Measurements from ENCODE around the gene TLL2.

Gene TLL2

GRCh38 chr10:96400465-96400864, 113.3 kb downstream of the TLL2 start:
- TF ChIP-seq REST (IDR thresholded peaks at IDR 0.05; ENCODE audit: insufficient read depth in 1 of 2, low read depth in 2 of 2, low read length in 2 of 2) (no peak), POLR2AphosphoS5 (IDR thresholded peaks at IDR 0.05; ENCODE audit: low read depth, low read length) (no peak), FOXP2 (optimal IDR thresholded peaks at IDR 0.05; ENCODE audit: borderline replicate concordance, extremely low read depth, extremely low read length, insufficient read depth) (no peak), SIN3A (IDR thresholded peaks at IDR 0.05; ENCODE audit: borderline replicate concordance, insufficient read depth, low read length) (no peak), TAF1 (IDR thresholded peaks at IDR 0.05; ENCODE audit: borderline replicate concordance, insufficient read depth, low read length) (no peak)

- TF ChIP-seq SIN3A (IDR thresholded peaks at IDR 0.05; ENCODE audit: borderline replicate concordance, insufficient read depth, low read length) (no peak), FOXP2 (optimal IDR thresholded peaks at IDR 0.05; ENCODE audit: borderline replicate concordance, extremely low read depth, extremely low read length, insufficient read depth) (no peak), TAF1 (IDR thresholded peaks at IDR 0.05; ENCODE audit: borderline replicate concordance, insufficient read depth, low read length) (no peak), REST (IDR thresholded peaks at IDR 0.05; ENCODE audit: insufficient read depth in 1 of 2, low read depth in 2 of 2, low read length in 2 of 2) (no peak), POLR2AphosphoS5 (IDR thresholded peaks at IDR 0.05; ENCODE audit: low read depth, low read length) (no peak)
These were observed 115.8 kb downstream of the TLL2 start for GRCh38 chr10:96397902-96398301.

DNA sequence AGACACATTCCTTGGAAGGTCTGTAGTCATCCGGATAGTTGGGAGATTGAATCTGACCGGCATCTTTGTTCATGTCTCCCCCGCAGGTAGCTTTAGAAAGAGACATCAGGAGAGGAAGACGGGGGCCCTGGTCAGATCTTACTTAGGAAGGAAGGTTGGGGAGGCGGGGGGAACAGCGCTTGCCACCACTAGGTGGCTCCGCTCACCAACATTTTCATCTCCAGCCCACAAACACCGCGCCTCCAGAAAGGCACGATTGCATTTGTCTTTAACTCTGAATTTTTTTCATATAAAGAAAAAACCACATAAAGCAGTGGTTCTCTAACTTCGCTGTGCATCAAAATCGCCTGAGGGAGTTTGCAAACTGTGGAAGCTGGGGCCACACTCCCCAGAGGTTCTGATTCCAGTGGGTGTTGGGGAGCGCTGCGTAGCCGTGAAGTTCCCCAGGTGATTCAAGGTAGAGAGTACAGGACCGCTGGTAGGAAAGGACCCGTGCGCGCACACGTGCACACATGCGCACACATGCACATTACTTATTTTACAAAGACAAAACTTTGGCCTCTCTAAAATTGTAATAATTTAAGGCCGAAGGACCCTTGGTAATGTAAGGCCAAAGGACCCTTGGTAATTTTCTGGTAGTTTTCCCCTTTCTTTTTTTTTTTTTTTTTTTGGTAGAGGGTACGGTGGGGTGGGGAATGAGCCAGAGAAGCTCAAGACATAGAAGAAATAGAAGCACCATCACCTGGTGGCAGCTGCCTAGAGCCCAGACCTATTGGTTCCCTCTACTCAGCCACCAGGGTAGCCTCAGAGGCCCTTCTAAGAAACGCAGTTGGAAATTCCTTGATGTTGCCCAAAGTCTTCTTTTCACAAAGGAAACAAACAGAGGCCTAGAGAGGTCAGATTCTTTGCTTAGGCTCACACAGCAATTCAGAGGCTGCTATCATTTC, 117.5 kb downstream of the TLL2 start:
- TF ChIP-seq TAF1 (IDR thresholded peaks at IDR 0.05; ENCODE audit: borderline replicate concordance, insufficient read depth, low read length) (no peak), SIN3A (IDR thresholded peaks at IDR 0.05; ENCODE audit: borderline replicate concordance, insufficient read depth, low read length) (no peak), REST (IDR thresholded peaks at IDR 0.05; ENCODE audit: insufficient read depth in 1 of 2, low read depth in 2 of 2, low read length in 2 of 2) (no peak), POLR2AphosphoS5 (IDR thresholded peaks at IDR 0.05; ENCODE audit: low read depth, low read length) (no peak), FOXP2 (optimal IDR thresholded peaks at IDR 0.05; ENCODE audit: borderline replicate concordance, extremely low read depth, extremely low read length, insufficient read depth) (no peak)

DNA sequence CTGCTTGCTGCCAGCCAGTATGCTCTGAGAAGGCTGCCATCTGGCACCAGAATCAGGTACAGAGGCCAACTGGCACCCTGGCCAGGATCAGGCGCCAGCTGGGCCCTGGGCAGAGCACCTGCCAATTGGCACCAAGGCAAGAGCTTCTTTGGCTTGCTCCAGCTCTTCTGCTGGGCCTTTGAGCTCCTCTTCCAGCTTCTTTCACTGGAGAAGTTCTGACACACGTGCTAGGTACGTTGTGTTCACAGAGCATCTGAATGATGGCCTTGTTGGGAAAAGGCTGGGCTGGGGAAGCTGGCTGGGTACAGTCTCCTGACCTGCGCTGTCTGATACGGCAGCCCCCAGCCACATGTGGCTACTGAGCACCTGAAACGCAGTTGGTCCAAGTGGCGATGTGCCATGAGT, 123.3 kb downstream of the TLL2 start:
- TF ChIP-seq TAF1 (IDR thresholded peaks at IDR 0.05; ENCODE audit: borderline replicate concordance, insufficient read depth, low read length) = no peak
- TF ChIP-seq POLR2AphosphoS5 (IDR thresholded peaks at IDR 0.05; ENCODE audit: low read depth, low read length) = no peak
- no peak for TF ChIP-seq FOXP2 (optimal IDR thresholded peaks at IDR 0.05; ENCODE audit: borderline replicate concordance, extremely low read depth, extremely low read length, insufficient read depth)
- no peak for TF ChIP-seq REST (IDR thresholded peaks at IDR 0.05; ENCODE audit: insufficient read depth in 1 of 2, low read depth in 2 of 2, low read length in 2 of 2)
- TF ChIP-seq SIN3A (IDR thresholded peaks at IDR 0.05; ENCODE audit: borderline replicate concordance, insufficient read depth, low read length) = no peak
